Measurements from ENCODE around the gene MYBPH.

Gene MYBPH

DNA sequence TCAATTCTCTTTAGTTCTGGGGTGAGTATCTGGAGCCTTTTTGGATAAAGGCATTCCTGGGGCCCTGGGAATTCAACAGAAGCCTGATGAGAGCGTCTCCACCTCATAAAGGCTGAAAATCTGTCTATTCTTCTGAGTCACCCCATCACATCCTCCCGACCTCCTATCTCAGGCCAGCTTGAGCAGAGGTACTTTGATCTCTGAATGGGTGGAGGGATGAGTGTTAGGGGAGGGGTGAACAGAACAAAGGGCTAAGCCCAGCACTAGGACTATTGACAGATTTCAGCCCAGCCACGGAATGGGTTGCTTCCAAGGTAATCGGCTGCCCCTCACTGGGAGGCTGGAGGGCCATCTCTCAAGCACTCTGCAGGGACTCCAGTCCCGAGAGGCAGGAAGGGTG is 2.5 kb upstream of the MYBPH start:
- no peak for DNase-seq

DNA sequence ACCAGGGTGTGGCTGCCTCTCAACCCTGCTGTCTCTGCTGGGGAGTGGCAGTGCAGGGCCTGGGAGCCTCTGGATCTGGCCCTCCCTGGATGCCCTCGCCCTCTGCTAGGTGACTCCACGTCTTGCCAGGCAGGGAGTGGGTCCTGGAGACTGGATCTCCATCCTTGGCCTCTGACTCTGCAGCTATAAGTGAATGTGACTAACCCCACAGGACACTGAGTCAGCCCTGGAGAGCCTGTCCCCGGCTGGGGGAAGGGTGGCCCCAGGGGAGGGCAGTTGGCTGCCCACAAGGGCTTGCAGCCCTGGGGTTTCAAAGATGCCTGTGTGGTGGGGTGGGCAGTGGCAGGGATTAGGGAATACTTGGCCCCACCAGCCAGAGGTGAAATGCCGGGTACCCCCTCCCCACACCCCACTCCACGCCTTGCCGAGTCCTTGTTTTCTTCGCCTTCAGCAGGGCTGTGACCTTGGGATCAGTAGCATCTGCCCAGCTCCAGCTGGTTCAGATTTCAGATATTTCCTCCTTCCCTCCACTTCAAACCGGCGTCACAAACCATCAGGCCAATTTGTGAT is 1.9 kb upstream of the MYBPH start:
- no peak for DNase-seq

DNA sequence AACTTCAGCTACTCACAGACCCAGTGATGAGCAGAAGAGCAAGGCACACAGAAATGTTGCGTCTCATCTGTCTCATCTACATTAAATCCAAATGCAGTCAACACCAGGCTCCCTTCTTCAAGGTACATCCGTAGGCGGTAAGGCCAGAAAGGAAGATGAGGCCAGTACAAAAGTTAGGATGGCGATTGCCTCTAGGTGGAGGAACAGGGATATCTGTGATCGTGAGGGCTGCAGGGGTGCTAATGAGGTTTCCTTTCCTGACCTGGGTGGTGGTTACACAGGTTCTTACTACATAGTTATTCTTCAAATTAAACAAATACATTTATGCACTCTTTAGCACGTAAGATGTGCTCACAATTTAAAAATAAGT is 1.4 kb upstream of the MYBPH start:
- no peak for DNase-seq

DNA sequence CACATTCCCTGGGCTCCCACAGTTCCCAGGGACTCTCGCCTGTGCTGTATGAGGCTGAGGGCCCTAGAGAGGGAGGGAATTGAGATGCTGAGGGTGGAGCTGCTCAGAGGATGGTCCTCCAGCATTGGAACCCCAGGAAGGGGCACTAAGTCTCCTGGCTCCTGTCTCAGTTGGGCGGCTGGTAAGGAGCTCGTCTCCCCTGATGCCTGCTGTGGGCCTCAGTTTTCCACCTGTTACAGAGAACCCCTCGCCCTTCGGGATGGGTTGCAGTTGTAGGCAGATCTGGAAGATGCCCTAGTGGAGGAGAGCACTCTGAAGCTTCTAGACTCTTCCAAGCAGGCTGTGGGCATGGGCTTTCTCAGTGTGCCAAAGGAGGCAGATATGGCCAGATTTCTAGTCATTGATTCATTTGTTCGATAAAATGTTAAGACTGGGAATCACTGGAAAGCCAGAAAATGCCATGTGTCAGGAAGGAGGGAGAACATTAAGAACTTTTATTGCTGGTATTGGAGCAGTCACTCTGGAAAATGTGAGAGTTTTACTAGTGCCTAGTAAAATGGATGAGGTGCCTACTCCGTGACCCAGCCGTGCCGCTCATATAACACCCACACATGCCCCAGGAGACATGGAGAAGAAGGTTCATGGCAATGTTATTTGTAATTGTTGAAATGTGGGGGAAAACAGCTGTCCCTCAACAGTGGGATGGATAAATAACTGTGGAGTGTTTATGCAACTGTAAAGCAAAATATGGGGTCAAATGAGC is 828 bp upstream of the MYBPH start:
- DNase-seq: no peak

DNA sequence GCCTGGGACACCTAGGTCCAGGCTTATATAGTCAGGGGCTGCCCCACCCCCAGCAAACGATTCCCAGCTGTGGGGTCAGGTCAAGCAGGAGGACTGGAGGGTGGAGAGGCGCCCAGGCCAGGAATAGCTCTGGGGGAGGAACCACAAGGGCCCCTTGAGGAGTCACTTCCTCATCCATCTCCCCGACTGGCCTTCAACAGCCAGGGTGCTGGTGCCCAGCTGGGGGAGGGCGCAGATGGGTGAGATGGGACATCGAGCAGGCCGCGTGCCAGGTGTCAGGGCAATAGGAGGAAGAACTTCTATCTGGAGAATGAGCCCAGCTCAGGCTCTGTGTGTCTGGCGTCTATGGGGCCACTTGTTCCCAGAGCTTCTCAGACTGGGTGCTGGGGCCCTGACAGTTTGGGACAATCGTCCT is 208 bp upstream of the MYBPH start:
- DNase-seq: no peak

DNA sequence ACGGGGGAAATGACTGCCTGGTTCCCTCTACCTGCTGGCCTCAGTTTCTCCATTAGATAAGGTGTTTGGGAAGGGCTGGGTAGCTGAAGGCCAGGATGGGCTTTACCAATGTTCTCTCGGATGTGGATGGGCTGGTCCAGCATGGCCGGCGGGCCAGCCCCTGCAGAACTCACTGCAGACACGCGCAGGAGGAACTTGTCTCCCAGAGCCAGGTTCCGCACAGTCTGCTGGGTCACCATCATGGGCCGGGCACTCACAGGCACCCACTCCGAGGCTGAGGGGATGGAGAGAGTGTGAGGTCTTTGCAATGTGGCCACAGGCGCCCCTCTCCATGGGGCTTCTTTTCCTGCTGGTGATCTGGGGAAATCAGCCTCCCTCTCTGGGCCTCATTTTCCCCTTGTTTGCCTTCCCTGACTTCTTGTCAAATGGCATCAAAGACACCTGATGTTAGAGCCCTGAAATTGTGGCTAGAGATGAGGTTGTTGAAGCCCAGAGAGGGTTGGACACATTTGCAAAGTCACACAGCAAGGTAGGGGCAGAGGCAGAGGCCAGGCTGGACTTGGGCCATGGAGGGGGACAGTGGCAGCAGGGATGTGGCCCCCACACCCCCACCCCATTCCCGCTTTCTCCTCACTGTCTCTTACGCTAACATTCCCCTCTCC is 1.2 kb downstream of the MYBPH start:
- no peak for DNase-seq

DNA sequence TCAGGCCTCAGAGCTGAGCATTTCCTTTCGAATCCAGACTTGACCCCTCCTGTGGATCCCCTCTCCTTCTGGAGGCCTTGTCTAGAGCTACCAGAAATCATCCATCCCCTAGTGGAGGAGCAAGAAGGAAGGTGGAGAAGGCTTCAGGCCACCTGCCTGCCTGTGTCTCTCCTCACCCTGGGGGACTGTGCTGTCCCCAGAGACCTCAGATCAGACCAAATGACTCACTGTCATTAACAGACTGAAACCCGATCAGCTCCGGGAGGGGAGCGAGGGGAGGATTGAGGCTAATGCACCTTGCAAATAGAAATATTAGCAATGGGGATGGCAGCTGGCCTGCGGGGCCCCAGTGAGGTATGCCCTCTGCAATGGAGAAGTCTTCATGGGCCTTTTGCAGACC is 2.1 kb downstream of the MYBPH start:
- DNase-seq: no peak

DNA sequence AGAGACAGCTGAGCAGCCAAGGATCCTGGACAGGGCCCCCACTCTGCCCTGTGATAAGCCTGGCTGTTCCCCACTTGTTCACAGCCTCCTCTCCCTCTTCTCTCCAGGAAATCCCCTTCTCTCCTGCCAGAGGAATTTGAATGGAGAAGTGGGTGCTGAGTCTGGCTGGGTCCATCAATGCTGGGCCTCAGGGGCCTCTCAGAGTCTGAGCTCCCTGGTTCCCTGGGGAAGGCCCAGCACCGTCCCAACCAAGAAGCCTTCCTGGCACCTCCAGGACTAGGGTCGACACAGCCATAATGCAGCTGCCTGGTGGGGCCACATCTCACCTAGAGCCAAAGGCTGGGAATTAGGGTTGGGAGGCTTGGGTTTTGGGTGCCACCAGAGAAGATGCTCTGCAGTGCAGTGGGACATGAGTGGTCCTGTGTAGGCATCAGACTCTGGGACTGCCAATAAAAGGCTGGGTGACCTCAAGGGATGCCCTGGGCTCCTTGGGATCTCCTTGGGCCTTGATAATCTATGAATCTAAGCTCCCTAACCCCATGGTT is 2.5 kb downstream of the MYBPH start:
- no peak for DNase-seq

DNA sequence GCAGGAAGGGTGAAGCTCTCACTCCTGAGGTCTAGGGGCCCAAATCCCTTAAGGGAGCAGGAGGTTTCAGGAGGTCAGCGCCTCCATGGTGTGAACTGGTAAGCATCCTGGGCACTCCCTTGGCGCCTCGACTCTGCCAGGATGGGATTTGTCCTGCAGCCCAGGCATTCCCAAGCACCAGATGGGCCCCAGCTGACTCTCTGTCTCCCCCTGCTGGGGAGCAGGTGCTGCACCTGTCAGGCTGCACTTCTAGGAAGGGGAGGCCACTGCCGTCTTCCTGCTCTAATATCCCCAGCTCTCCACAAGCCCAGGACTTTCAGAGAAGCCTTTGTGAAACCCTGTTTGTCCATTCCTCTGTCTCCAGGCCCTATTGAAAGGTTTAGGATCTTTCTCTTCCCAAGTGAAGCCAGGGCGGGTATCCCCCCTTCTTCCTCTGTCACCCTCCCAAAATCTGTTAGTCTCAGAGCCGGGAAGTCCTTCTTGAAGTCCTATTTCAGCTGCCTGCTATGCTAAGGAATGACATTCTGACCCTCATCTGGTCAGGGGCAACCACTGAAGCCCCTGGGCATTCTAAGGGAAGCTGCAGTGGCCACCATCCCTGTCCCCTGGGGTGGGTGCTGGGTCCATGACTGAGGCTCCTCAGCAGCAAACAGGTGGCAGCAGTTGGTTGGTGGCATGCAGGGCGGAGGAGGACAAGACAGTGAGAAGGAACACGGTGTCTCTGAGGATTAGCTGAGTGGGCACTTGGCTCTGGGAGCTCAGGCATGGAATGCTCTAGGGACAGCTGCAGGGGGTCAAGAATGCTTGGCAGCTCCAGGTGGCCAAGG is 3.2 kb downstream of the MYBPH start:
- no peak for DNase-seq

DNA sequence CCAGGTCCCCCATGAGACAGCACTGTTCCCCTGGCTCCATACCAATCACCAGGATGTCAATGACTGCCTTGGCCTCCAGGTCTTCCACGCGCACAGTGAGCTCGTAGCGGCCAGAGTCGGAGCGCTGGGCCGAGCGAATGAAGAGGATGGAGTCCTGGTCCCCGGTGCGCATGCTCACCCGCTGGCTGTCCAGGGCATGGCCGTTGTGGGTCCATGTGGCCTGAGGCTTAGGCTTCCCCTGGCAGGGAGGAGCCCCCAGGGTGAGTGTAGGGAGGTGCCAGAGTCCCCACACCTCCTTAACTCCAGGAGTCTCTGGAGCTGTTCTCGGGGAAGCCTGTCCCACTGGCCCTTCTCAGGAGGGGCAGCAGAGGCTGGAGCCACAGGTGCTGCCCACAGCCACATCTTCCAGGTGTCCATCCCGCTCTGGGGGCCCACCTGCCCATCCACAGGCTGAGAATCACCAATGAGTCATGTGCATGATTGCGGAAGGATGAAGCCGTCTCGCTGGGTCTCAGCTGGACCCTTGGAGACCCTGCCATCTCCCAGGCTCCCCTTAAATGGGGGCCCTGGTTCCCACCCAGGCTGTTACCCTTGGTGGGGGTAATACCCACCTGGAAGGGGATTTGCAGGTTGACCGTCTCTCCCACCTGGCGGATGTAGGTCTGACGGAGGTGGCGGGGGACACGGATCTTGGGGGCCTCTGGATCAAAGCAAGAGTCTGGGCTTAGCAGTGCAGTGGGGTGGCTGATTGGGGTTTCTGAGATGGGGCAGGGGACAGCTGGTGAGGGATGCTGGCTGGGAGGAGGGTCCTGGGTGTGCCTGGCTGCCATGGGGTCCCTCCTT is 4.1 kb downstream of the MYBPH start:
- DNase-seq: no peak

DNA sequence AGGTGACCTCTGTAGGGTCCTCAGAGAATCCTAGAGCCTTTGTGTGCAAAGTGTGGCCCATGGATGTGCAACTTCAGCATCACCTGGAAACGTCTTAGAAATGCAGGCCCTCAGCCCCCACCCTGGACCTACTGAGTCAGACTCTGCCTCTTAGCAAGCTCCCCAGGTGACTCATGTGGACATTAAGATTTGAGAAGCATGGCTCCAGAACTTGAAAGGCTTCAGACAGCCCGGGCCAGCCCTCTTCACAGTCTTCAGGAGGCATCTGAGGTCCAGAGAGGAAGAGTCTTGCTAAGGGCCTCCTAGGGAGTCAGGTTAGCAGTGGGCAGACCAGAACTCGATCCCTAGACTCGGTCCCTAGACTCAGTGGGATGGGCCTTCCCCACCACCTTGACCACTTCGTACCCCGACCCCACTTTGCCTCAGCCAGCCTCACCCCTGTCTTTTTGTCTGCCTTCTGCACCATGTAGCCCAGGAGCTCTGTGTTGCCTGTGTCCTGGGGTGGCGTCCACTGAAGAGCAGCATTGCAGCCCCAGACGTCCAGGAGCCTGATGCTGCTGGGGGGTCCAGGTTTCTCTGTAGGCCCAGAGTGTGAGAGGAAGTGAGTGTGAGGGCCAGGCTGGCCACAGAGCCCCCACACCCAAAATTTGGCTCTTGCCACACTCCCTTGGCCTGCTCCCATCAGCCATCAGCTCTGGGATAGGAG is 4.8 kb downstream of the MYBPH start:
- DNase-seq: no peak

DNA sequence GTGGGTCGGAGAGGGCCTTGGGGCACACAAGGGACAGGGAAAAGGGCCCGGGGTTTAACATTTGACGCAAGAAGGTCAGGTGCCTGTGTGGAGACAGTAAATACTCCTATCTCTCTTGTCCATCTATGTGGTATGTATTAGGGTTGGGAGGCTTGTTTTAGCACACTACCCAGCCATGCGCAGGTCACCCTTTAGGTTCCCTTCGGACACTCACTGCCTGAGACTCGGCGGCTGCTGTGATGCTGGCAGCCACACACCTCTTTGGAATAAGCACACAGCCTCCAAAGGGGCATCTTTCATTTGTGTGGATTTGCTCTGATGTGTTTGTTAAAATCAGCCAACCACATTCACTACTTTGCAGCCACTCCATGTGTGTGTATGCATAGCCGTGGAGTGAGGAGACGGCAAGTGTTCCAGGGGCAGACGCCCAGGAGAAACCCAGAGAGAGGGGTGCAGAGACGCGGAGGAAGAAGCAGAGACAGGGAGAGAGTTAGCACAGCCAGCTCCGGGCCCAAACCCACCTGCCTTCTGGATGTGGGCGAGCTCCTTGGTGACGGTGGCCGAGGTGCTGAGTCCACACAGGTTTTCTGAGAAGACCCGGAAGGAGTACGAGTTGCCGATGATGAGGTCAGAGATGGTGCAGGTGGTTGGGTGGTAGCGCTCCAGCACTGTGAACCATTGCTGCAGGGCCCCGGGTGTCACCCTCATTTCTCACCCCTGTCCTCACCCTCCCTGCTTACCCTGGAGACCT is 5.7 kb downstream of the MYBPH start:
- no peak for DNase-seq

DNA sequence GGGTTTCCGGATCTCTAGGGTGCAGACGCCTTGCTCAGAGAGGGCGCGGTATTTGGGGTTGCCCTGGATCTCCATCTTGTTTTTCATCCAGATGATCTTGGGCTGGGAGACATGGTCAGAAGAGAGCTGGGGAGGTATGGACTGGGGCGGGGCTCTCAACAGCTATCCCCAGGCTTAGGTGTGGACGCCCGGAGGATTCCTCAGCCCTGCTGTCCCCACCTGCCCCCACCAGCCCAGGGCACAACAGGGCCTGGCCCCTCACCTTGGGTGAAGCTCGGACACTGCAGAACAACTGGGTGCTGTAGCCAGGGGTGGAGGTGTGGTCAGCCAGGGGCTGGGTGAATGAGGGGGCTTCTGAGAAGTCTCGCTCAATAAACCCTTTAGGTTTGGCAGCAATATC is 6.6 kb downstream of the MYBPH start:
- DNase-seq: no peak

DNA sequence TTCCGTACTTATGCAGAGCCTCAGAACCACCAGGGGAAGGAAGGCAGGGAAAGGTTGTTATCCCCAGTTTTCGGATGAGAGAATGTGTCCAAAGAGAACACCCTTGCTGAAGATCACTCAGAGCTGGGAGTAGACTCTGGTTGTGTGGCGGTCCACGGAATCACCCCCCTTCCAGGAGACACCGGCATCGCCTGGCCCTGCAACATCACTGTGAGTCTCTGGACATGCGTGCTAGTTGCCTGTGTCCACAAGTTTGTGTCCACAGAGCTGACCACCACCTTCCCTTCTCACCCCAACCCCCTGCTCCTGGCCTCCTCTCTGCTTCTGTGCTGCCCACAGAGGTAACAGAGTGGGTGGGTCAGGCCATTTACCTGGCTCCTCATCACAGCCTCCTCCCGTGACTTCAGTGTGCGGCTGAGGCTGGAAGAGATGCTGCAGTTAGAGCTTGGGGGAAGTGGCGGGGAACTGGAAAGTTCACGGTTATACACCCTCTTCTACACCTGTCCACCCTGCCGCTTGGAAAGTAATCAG is 7.3 kb downstream of the MYBPH start:
- DNase-seq: no peak

DNA sequence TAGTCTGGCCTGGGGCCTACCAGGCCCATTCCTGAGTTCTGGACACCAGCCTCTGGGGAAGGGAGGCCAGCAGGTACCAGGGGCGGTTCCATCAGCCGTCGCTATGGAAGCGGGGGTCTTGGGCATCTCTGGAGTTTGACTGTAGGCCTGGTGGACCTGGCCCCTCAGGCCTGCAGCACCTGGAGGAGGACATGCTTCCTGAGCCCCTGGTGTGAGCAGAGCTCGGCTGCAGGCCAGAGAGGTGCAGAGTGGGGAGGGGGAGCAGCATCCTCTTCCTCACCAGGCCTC is 7.8 kb downstream of the MYBPH start:
- DNase-seq: no peak

DNA sequence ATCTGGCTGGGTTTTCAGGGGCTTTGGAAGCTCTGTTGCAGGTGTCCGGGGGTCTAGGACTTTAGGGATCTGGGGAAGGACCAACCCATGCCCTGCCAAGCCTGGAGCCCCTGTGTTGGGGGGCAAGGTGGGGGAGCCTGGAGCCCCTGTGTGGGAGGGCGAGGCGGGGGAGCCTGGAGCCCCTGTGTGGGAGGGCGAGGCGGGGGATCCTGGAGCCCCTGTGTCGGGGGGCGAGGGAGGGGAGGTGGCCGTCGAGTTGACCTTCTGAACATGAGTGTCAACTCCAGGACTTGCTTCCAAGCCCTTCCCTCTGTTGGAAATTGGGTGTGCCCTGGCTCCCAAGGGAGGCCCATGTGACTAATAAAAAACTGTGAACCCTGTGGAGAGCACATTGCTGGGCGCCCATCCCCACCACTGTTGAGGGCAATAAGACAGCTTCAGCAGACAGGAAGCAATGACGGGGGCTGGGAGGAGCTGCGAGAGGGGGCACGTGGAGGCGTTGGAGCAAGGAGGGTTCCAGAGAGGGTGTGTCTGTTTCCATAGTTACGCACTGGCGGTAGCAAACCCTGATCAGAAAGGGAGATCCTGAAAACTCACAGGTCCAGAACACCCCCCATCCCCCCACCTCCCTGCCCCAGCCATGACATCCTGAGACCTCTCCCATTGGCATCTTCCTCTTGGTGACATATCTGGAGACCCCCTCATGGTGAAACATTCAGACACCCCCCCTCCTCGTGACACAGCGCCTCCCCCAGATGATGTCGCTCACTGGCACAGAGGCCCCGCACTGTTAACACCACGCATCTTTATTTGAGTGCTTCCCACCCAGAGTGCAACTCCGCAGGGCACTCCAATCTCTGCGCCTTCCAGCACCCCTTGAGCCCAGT is 8.4 kb downstream of the MYBPH start:
- DNase-seq: no peak

DNA sequence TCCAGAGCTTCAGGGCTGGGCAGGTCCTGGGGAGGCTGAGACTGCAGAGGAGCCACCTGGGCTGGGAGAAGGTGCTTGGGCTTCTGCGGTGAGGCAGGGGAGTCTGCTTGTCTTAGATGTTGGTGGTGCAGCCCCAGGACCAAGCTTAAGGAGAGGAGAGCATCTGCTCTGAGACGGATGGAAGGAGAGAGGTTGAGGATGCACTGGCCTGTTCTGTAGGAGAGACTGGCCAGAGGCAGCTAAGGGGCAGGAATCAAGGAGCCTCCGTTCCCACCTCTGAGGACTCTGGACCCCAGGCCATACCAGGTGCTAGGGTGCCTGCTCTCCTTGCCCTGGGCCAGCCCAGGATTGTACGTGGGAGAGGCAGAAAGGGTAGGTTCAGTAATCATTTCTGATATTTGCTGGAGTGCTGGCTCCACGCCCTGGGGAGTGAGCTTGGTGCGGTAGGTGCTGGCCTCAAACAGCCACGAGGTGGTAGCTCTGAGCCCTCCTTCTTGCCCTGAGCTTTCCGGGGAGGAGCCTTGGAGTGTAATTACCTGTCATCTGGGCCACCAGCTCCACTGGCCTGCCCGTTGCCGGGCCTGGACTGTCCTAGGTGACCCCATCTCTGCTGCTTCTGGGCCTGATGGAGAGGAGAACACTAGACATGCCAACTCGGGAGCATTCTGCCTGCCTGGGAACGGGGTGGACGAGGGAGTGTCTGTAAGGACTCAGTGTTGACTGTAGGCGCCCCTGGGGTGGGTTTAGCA is 9.3 kb downstream of the MYBPH start:
- no peak for DNase-seq

DNA sequence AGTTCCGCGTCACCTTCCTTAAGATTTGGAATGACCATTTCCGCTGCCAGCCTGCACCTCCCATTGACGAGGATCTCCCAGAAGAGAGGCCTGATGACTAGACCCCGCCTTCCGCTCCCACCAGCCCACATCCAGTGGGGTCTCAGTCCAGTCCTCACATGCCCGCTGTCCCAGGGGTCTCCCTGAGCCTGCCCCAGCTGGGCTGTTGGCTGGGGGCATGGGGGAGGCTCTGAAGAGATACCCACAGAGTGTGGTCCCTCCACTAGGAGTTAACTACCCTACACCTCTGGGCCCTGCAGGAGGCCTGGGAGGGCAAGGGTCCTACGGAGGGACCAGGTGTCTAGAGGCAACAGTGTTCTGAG is 9.8 kb downstream of the MYBPH start:
- DNase-seq: no peak

DNA sequence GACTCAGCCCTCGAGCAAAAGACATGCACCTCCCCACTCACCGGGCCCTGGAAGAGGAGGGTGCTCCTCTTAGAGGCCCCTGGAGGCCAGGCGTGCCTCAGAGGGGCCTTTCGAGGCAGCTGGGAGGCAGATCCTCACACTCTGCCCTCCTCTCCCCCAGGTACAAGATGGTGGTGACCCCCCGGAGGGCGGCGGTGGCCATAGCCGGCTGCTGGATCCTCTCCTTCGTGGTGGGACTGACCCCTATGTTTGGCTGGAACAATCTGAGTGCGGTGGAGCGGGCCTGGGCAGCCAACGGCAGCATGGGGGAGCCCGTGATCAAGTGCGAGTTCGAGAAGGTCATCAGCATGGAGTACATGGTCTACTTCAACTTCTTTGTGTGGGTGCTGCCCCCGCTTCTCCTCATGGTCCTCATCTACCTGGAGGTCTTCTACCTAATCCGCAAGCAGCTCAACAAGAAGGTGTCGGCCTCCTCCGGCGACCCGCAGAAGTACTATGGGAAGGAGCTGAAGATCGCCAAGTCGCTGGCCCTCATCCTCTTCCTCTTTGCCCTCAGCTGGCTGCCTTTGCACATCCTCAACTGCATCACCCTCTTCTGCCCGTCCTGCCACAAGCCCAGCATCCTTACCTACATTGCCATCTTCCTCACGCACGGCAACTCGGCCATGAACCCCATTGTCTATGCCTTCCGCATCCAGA is 10.4 kb downstream of the MYBPH start:
- no peak for DNase-seq

Data from activated CD4-positive, alpha-beta T cell treated with anti-CD3 and anti-CD28 coated beads for 1 hour (primary cell).